CD4-positive, alpha-beta T cell treated with Interleukin-15 for 4 hours (primary cell): ENCODE results near the gene DISP3.

Source experiments
- DNase-seq: peaks from one replicate; pipeline ENCODE4 v3.0.0-alpha.2; 2020; ENCODE audit warnings: low spot score

The DISP3 gene

DNA sequence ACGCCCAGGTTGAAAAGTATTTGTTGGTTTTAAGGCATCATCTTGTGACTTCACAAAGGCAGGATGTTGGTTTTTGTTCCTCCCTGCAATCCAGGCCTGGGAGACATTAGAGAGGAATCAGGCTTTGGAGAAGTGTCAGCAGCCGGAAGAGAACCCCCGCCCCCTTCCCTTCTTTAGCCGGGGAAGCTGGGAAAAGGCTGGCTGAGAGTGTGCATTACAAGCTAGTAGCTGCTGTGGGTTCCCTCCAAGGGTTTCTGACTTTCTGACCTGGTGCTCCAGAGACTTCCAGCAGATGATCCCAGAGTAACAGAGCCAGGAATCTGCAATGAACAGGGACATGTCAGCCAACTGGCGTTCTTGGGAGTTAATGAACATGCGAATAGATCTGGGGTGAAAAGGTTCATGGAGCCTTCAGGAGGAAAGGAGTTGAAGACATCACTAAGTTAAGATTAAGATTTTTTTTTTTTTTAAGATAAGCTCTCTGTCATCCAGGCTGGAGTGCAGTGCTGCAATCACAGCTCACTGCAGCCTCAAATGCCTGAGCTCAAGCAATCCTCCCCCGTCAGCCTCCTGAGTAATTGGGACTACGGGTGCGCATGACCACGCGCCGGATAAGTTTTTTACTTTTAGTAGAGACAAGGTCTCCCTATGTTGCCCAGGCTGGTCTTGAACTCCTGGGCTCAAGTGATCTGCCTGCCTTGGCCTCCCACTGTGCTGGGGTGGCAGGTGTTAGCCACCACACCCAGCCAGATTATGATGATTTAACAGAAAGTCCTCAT is 7.5 kb downstream of the DISP3 start:
- DNase-seq: no peak

DNA sequence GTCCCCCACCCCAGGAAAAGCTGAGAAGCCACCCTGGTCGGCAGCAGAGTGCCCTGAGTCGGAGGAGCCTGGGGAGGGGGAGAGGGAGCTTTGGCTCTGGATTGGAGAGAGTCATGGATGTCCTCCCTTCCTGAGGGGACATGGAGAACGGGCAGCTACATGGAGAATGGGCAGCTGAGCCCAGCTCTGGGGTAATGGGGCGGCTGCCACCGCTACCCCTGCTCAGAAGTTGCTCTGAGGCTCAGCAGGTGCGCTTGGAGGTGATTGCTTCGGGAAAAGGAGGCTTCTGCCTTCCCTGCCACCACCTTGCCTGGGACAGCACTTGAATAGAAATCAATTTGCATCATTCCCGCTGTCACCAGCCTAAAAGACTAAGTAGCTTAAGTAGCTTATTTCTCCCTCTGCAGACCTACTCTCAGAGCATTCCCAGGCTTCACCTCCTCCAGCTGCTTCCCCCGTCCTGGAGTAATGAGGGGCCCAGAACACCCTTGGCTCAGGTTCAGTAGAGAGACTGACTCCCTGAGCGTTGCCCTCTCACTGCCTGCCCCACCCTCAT is 8.3 kb downstream of the DISP3 start:
- DNase-seq: no peak

DNA sequence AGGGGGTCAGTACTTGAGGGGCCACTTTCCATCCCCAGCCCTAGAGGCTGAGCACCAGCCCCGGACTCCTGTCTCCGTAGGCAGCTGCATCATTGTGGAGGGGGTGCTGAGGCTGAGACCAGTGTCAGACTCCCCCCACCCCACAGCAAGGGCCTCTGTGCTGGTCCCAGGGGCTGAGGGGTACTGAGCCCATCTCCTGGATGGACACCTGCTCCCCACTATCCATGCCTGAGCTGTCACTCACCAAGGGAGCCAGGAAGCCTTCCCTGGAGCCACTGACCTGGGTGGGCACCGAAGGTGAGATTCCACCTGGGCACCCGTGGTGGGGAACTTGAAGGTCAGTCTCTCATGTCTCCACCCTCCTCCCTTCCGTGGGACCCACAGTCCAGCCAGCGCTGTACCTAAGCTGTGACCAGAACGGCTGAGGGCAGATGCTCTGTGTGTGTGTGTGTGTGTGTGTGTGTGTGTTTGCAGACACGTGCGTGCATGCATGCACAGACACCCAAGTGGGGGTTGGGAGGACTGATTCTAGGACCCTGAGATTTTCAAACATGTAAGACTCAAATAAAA is 9.3 kb downstream of the DISP3 start:
- no peak for DNase-seq

DNA sequence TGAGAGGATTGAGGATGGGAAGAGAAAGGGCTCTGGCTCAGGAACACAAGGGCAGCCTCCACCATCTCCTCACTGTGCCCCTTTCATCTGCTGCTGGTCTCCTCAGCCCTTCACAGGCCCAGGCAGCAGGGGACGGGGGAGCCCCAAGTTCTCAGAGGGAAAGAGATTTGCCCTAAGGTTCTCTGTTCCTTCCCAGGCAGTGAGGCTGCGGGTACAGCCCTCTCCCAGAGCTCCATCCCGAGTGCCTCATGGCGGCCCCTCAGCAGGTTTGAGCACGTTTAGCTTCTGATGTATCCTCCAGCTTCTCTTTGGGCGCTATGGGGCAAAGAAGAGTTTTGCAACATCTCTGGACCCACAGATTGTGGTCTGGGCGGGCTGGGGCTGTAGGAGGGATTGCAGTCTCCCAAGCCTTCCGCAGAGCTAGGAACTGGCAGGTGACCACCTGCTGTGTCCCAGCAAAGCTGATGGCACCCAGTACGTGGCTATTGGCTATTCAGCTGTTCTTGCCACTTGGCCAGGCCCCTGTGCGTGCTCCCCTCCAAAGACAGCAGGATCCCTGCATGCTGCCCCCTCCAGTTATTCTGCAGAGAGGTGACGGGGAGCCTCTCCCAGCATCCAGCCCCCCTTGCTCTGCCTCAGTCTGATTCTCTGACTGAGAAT is 10.1 kb downstream of the DISP3 start:
- DNase-seq: no peak

DNA sequence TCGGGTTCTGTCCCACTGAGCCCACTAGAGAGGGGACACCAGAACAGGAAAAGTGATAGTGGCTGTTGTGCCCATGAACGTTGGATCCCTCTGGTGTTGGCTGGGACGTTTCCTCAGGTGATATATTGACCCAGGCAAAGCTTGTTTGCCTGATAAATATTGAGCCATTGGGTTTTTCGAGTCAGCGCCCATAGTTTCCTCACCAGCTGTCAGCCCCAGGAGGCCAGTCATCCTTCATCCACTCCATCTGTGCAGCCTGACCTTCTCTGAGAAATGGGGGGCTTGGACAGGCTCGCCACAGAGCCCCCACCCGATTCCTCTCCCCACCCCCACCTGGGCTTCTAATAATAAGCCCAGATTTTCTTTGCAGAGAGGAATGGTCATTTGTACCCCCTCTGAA is 13.3 kb downstream of the DISP3 start:
- no peak for DNase-seq

DNA sequence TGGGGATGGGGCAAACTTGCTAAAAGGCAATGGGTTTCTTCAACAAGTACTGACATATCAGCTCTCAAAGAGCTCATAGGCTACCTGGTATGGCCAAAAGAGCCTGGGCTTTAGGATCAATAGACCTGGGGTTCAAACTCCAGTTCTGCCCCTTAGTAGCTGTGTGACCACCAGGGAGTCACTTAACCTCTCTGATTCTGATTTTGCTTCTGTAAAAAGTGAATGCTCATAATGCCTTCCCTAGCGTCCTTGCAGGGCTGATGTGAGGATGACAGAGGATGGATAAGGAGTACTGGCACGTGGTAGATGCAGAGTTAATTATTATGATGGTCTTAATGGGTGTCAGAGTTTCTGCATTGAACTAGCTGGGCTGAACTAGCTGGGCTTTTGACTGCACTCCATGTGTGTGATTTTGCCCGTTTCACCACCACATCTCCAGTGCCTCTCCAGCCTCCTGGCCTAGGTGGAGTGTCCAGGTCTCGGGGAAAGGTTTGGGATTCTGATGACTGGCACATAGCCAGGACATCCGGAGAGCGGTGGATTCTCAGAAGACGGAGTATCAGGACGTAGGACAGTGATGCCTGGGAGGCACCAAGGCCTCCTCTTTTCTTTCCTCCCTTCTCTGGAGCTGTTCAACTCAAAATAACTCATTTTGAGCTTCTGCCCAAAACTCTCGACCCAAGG is 15.2 kb downstream of the DISP3 start:
- no peak for DNase-seq

DNA sequence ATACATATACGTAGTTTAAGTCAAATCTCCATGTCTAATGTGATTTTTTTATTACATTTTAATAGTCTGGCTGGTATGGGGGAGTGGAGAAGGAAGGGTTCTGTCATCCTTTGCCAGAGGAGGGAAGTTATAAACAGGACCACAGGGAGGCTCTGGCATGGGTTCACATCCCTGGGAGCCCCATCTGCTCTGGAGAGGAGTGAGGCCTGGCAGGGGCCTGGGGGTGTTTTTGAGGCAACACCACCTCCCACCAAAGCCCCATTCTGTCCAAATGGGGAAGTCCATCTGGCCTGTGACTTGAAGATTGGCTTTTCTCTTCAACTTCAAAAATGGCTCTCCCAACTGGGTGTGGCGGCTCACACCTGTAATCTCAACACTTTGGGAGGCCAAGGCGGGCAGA is 15.8 kb downstream of the DISP3 start:
- DNase-seq: no peak

DNA sequence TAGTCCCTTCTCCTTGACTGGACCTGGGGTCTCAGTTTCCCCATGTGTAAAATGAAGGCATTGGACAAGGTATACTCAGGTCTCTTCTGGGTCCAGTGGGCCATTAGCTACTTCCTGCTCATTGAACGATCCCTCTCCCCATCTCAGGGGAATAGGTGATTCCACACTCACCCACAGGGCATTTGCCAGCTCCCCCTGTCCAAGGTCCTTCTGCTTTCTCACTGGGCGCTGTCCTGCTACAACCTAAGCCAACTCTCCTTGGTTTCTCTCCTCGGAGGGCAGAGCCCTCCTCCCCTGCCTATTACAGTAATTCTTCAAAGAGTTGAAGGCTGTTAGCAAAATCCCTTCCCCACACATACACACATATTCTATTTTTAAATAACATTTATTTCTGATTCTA is 16.6 kb downstream of the DISP3 start:
- DNase-seq: no peak

DNA sequence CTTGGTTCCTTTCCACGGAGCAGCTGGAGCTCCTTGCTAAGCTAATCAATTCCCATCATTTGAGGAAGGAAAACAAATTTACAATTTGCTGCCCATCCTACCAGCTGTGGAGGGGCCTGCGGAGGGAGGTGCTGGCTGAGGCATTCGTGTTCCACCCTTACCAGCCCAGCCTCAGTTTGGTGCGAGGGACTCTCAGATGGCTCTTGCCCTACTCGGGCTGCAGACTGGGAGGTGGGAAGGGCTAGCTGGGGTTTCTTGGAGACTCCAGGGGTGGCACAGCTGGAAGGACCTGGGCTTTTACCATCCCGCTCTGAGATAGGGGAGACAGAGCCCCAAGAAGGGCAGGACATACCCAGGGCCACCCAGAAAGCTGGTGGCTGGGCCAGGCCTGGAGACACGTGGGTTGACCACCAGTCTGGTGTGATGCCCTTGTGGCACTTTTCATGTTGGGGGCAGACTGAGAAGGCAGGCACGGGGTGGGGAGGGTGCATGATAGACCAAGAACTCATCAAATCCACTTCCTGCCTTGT is 17.7 kb downstream of the DISP3 start:
- DNase-seq: no peak

DNA sequence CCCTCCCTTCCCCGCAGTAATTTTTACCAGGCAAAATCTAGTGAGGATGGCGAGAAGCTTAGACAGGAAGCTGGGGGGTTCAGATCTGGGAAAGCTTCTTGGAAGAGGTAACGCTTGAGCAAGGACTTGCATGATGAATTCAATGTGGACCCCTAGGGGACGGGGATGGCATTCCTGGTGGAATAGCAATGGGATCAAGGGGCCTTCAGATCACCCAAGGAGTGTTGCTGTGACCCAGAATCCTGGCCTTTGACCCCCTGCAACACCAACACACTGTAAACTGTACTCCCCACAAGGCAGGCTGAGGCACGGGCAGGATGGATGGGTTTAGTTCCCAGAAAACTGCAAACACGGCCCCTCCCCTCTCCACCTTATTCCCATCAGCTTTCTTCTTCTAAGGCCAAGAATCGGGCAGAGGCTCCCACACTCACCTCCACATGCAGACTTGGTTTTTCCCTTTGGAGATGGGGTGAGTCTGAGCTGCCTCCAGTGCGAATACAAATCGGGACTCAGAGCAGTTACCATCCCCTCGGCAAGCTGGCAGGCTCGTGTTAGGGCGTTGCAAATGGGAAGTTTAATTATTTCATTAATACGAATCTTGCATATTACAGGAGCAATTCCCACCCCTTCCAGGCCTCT is 20.1 kb downstream of the DISP3 start:
- DNase-seq: no peak

DNA sequence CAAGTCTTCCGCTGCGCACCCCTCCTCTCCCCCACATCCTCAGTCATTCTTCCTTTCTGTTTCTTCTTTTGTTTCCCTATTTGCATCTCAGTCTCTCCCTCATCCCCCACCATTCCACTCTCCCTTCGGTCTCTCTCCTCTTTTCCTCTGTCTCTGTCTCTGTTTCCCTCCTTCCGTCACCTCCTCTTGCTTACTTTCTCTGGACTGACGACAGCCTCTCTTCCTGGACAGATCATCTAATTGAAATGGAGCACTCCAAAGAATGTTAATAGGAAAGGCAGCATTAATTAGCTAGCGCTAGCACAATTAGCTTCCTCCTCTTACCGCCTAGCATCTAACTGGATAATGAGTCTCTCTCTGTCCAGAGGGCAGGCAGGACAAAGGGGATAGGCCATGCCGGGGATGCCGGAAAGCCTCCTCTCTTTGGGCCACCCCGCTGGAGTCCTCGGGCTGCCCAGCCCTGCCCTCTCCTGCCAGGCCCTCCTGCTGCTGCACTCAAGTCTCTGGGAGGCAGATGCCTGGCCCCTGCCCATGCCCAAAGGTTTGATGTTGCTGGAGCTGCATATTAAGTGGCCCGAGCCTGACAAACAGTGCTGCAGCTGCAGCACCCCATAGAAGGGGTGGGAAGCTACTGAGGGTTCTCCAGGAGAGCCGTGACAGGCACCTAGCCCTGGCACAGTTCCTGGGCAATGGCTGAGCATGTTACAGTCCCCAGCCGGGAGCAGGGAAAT is 20.8 kb downstream of the DISP3 start:
- DNase-seq: no peak

DNA sequence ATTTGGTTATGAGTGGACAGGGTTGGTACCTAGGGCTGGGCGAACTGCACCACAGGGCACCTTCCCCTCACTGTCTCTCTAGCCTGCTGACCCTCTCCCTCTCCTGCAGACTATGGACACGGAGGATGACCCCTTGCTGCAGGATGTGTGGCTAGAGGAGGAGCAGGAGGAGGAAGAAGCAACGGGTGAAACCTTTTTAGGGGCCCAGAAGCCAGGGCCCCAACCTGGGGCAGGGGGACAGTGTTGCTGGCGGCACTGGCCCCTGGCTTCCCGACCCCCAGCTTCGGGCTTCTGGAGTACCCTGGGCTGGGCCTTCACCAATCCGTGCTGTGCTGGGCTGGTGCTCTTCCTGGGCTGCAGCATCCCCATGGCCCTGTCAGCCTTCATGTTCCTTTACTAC is 21.9 kb downstream of the DISP3 start:
- no peak for DNase-seq

DNA sequence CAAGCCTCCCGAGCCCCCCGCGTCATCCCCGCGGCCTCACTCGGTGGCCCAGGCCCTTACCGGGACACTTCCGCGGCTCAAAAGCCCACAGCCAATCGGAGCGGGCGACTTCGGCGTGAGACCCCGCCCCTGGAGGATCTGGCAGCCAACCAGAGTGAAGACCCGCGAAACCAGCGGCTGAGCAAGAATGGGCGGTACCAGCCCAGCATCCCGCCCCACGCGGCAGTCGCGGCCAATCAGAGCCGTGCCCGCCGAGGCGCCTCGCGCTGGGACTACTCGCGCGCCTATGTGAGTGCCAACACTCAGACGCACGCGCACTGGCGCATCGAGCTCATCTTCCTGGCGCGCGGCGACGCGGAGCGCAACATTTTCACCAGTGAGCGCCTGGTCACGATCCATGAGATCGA is 22.5 kb downstream of the DISP3 start:
- DNase-seq: no peak

DNA sequence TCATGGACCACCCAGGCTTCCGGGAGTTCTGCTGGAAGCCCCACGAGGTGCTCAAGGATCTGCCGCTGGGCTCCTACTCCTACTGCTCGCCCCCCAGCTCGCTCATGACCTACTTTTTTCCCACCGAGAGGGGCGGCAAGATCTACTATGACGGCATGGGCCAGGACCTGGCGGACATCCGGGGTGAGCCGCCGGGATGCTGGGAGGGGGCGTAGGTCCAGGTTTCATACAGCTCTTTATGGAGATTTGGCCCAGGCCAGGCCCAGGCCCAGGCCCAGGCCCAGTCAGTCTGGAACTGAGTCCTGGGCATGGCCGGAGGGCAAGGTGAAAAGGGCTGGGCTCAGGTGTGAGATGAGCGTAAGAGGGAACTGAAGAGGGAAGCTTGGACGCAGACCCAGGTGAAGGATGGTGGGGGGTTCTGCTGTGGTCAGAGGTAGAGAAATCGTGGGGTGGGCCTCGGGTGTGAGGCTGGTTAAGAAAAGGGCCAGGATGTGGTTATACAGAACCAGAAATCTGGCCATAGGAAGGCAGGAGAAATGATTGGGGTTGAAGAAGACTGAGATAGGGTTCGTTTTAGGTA is 23.0 kb downstream of the DISP3 start:
- DNase-seq: no peak

DNA sequence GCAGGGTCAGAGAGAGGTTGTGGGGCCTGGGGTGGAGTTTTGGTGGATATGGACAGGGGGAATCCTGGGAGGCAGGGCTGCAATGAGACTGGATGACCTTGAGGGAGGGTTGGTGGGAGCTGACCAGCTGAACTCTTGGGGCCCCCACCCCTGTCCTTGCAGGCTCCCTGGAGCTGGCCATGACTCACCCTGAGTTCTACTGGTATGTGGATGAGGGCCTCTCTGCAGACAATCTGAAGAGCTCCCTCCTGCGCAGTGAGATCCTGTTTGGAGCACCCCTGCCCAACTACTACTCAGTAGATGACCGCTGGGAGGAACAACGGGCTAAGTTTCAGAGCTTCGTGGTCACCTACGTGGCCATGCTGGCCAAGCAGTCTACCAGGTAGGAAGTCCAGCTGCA is 23.6 kb downstream of the DISP3 start:
- no peak for DNase-seq

DNA sequence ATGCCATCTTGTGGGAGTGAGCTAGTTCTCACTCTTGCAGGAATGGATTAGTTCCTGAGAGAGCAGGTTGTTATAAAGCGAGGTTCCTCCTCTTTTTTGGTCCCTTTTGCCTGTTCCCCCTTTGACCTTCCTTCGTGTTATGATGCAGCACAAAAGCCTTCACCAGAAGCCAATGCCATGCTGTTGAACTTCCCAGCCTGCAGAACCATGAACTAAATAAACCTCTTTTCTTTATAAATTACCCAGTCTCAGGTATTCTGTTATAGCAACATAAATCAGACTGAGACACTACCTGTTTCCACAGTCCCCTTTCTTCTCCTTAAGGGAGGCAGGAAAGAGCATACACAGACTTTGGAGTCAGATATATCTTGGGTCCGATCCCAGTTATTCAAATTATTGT is 25.6 kb downstream of the DISP3 start:
- DNase-seq: no peak

DNA sequence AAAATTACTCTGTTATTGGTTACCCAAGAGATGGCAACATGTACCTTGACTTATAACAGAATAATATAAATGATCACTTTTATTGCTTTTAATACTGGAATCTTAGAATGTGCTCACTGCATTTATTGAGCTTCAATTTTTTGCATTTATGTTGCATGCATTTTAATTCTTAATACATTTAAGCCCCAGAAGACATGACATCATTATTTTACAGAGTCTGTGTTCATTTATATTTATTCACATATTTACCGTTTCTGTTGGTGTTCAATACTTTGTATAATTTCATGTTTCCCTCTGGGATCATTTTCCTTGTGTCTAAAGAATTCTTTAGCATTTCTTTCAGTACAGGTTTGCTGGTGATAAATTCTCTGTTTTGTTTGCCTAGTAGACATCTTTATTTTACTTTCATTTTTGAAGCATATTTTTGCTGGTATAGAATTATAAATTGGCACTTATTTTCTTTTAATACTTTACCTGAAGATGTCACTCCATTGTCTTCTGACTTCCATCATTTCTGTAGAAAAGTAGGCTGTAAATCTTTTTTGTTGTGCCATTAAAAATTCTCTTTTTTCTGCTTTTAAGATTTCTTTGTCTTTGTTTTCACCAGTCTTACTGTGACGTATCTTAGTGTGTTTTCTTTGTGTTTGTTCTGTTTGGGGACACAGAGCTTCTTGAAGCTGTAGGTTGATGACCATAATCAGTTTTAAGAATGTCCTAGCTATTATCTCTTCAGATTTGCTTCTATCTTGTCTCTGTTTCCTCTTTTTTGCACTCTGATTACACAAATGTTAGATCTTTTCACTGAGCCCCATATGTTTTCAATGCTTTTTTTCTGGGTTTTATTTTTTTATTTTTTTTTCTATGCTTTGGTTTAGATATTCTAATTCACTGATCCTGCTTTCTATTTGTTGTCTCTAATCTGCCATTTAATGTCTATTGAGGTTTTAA is 26.9 kb downstream of the DISP3 start:
- DNase-seq: no peak

DNA sequence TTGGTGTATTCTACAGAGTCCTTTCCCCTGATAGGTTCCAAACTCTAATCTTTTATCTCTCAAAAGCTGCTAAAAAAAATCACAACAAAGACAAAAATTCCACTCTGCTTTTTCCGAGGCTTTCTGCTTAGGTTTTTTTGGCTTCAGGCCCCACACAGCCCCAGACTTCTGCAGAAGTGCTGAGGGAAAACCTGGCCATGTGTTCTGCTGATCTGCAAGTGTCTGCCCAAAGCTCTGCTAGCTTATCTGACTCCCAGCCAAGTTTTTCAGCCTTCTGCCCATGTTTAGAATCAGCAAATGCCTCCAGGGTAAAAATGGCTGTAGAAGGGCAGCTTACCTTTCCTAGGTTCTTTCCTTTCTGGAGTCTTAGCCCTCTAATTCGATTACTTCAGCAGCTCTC is 28.4 kb downstream of the DISP3 start:
- DNase-seq: no peak

DNA sequence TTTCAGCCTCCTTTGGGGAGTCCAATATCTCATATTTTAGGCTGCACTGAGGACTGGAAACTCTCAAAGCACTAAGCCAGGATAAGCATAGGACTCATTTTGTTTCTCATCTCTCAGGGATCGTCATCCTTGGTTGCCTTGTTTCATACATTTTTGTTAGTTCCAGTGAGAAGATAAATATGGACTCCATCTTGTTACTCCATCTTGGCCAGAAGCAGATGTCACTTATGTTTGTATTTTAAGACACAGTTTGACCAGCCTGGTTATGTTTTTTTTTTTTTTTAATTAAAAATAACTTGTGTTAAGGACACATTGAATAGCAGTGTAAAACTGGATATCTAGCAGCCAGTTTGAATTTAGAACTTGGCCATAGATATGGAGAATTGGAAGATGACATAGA is 34.7 kb downstream of the DISP3 start:
- no peak for DNase-seq

DNA sequence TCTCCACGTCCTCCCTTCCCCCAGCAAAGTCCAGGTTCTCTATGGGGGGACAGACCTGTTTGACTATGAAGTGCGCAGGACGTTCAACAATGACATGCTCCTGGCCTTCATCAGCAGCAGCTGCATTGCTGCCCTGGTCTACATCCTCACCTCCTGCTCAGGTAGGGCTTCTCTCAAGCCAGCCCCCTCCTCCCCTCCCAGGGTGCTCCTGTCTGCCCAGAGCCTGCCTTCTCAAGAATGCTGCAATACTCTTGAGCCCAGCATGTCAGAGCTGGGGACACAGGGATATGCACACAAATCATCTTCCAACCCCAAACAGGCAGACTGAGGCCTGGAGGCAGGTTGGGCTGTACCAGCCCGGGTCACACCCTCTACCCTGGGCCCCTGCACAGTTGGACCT is 35.4 kb downstream of the DISP3 start:
- DNase-seq: no peak
